Effector memory CD4-positive, alpha-beta T cell (primary cell): ENCODE data around the gene CHD2.

Experiments
- DNase-seq, 3 donors: peaks; one replicate each; pipeline ENCODE4 v3.0.0-alpha.2; 2020
- H3K27ac ChIP-seq: 2 replicates; pipeline ENCODE4 v1.7.0; 2013; ENCODE audit warnings: mild to moderate bottlenecking, low read length, moderate library complexity; ENCODE audit not compliant: insufficient read depth, poor library complexity, severe bottlenecking
- H3K27me3 ChIP-seq: replicated peaks from 2 replicates; pipeline ENCODE4 v1.7.0; 2013; ENCODE audit warnings: mild to moderate bottlenecking, low read length; ENCODE audit not compliant: insufficient read depth, control insufficient read depth, poor library complexity, severe bottlenecking
- H3K36me3 ChIP-seq: 2 replicates; pipeline ENCODE4 v1.7.0; 2013; ENCODE audit warnings: mild to moderate bottlenecking, low read length, moderate library complexity; ENCODE audit not compliant: control insufficient read depth, insufficient read depth
- H3K4me1 ChIP-seq: 2 replicates; pipeline ENCODE4 v1.7.0; 2013; ENCODE audit warnings: low read length, mild to moderate bottlenecking; ENCODE audit not compliant: control insufficient read depth, insufficient read depth, poor library complexity, severe bottlenecking
- H3K4me3 ChIP-seq: 2 replicates; pipeline ENCODE4 v1.7.0; 2013; ENCODE audit warnings: low read length, low read depth, mild to moderate bottlenecking; ENCODE audit not compliant: insufficient read depth, poor library complexity, severe bottlenecking
- H3K9me3 ChIP-seq: 2 replicates; pipeline ENCODE4 v1.7.0; 2013; ENCODE audit warnings: mild to moderate bottlenecking, low read length, moderate library complexity; ENCODE audit not compliant: control insufficient read depth

CHD2 gene

GRCh38 chr15:92970656-92971055, 70.5 kb downstream of the CHD2 start:
- Histone ChIP-seq H3K27me3 (no peaks in the 10 kb centered on the region), H3K27ac (no peak overlapping the region), H3K4me1 (no peaks in the 10 kb centered on the region), H3K9me3 (no peaks in the 10 kb centered on the region), H3K4me3 (no peak overlapping the region), H3K36me3 (peaks cover 89% of the 10 kb centered on the region)
- no peak for DNase-seq

GRCh38 chr15:92971081-92971480, 71.0 kb downstream of the CHD2 start:
- Histone ChIP-seq H3K9me3 (no peaks in the 10 kb centered on the region), H3K4me1 (no peaks in the 10 kb centered on the region), H3K4me3 (no peak overlapping the region), H3K27me3 (no peaks in the 10 kb centered on the region), H3K36me3 (peaks cover 92% of the 10 kb centered on the region), H3K27ac (no peak overlapping the region)
- no peak for DNase-seq

GRCh38 chr15:92971713-92972112, 71.6 kb downstream of the CHD2 start:
- DNase-seq: no peak
- no peak overlapping the region for H3K27ac ChIP-seq
- peaks cover 90% of the 10 kb centered on the region for H3K36me3 ChIP-seq

GRCh38 chr15:92974183-92974915, 74.2 kb downstream of the CHD2 start:
- Histone ChIP-seq H3K4me3 (no peak overlapping the region), H3K36me3 (peaks cover 89% of the 10 kb centered on the region), H3K27me3 (no peaks in the 10 kb centered on the region), H3K9me3 (no peaks in the 10 kb centered on the region), H3K27ac (no peak overlapping the region), H3K4me1 (no peaks in the 10 kb centered on the region)
- no peak for DNase-seq

More at GRCh38 chr15:92971713-92972112, 71.6 kb downstream of the CHD2 start:
- Histone ChIP-seq H3K9me3 (no peaks in the 10 kb centered on the region), H3K27me3 (no peaks in the 10 kb centered on the region), H3K4me1 (no peaks in the 10 kb centered on the region), H3K4me3 (no peak overlapping the region)

GRCh38 chr15:92979011-92979701, 79.0 kb downstream of the CHD2 start:
- H3K36me3 ChIP-seq: peaks cover 92% of the 10 kb centered on the region
- no peak for DNase-seq
- no peaks in the 10 kb centered on the region for H3K4me1 ChIP-seq

GRCh38 chr15:92981333-92981732, 81.2 kb downstream of the CHD2 start:
- peak overlapping the region; percentile 5 for H3K4me3 ChIP-seq
- peaks cover 92% of the 10 kb centered on the region for H3K36me3 ChIP-seq
- no peaks in the 10 kb centered on the region for H3K9me3 ChIP-seq
- no peaks in the 10 kb centered on the region for H3K27me3 ChIP-seq
- H3K4me1 ChIP-seq: no peaks in the 10 kb centered on the region
- no peak for DNase-seq
- H3K27ac ChIP-seq: no peak overlapping the region

More at GRCh38 chr15:92979011-92979701, 79.0 kb downstream of the CHD2 start:
- Histone ChIP-seq H3K9me3 (no peaks in the 10 kb centered on the region), H3K27ac (no peak overlapping the region), H3K27me3 (no peaks in the 10 kb centered on the region), H3K4me3 (no peak overlapping the region)

- no peak overlapping the region for H3K27ac ChIP-seq
- H3K27me3 ChIP-seq: no peaks in the 10 kb centered on the region
- no peaks in the 10 kb centered on the region for H3K9me3 ChIP-seq
- H3K36me3 ChIP-seq: peaks cover 91% of the 10 kb centered on the region
- DNase-seq: no peak
- no peaks in the 10 kb centered on the region for H3K4me1 ChIP-seq
- no peak overlapping the region for H3K4me3 ChIP-seq
Measured at GRCh38 chr15:92984161-92984560, 84.0 kb downstream of the CHD2 start.

- Histone ChIP-seq H3K27ac (no peak overlapping the region), H3K27me3 (no peaks in the 10 kb centered on the region), H3K9me3 (no peaks in the 10 kb centered on the region), H3K36me3 (peaks cover 92% of the 10 kb centered on the region), H3K4me3 (no peak overlapping the region), H3K4me1 (no peaks in the 10 kb centered on the region)
- DNase-seq: no peak
Measured at GRCh38 chr15:92989470-92989869, 89.3 kb downstream of the CHD2 start.

- Histone ChIP-seq H3K4me1 (no peaks in the 10 kb centered on the region), H3K36me3 (peaks cover 92% of the 10 kb centered on the region)
Measured at GRCh38 chr15:92990031-92990430, 89.9 kb downstream of the CHD2 start.

GRCh38 chr15:92992720-92993119, 92.6 kb downstream of the CHD2 start:
- Histone ChIP-seq H3K36me3 (peaks cover 87% of the 10 kb centered on the region), H3K9me3 (no peaks in the 10 kb centered on the region)

More at GRCh38 chr15:92990031-92990430, 89.9 kb downstream of the CHD2 start:
- Histone ChIP-seq H3K4me3 (no peak overlapping the region), H3K9me3 (no peaks in the 10 kb centered on the region), H3K27me3 (no peaks in the 10 kb centered on the region), H3K27ac (no peak overlapping the region)
- DNase-seq: no peak

More at GRCh38 chr15:92992720-92993119, 92.6 kb downstream of the CHD2 start:
- Histone ChIP-seq H3K4me1 (no peaks in the 10 kb centered on the region), H3K27ac (no peak overlapping the region), H3K27me3 (no peaks in the 10 kb centered on the region), H3K4me3 (no peak overlapping the region)
- DNase-seq: no peak
